IMR-90 (cell line): ENCODE data around the gene LPA. TPM values are rescaled to one million over a fixed set of nuclear protein-coding genes. Genes with fewer than 3 reads are reported as not detected.
"Not testable (repeated sequence)": the region's sequence is repeated elsewhere in the genome, so short reads cannot be mapped to it uniquely, and the experiment has no call there.

Experiments
- ATAC-seq: fragments of 200-7000 bp; cut with Tn5 transposase; 2 replicates; pipeline ENCODE4 v1.9.1; 2020; ENCODE audit warnings: low read depth, mild to moderate bottlenecking, moderate library complexity
- BruUV-seq: library from RNA; stranded (reverse); fragments of 400-500 nt; replicated peaks from 2 replicates; lab custom pipeline; 2021; lab: Mats Ljungman, UMichigan
- CTCF ChIA-PET: fragments of 300-600 bp; formaldehyde crosslinking; extraction: SDS; loops from one replicate; lab custom pipeline; 2021; ENCODE audit warnings: antibody characterized with exemption; lab: Yijun Ruan, JAX
- POLR2A ChIA-PET: fragments of 300-600 bp; sonication (Branson Sonifier 250); formaldehyde crosslinking; loops from one replicate; lab custom pipeline; 2022; ENCODE audit warnings: antibody characterized with exemption; ENCODE audit not compliant: unreplicated experiment; lab: Charles Lee
- DNase-seq: peaks from one replicate; pipeline ENCODE4 v3.0.0; 2013
- H2AFZ ChIP-seq: replicated peaks from 2 replicates; pipeline ENCODE3; 2013; ENCODE audit warnings: low read length, mild to moderate bottlenecking; ENCODE audit not compliant: poor library complexity
- H2AK5ac ChIP-seq: 2 replicates; pipeline ENCODE4 v1.6.1; 2013; ENCODE audit warnings: low read depth, low read length, inconsistent platforms
- H2AK9ac ChIP-seq: replicated peaks from 2 replicates; pipeline ENCODE3; 2013; ENCODE audit warnings: mild to moderate bottlenecking, low read depth, low read length, moderate library complexity; ENCODE audit not compliant: poor library complexity
- H2BK120ac ChIP-seq: 2 replicates; pipeline ENCODE4 v1.6.1; 2013; ENCODE audit warnings: low read depth, low read length, inconsistent platforms
- H2BK15ac ChIP-seq: 3 replicates; pipeline ENCODE4 v1.6.1; 2013; ENCODE audit warnings: low read depth, low read length, inconsistent platforms
- H2BK20ac ChIP-seq: 2 replicates; pipeline ENCODE4 v1.6.1; 2013; ENCODE audit warnings: low read depth, mild to moderate bottlenecking, inconsistent platforms, low read length, moderate library complexity
- H2BK5ac ChIP-seq: 2 replicates; pipeline ENCODE4 v1.6.1; 2013; ENCODE audit warnings: mild to moderate bottlenecking, low read depth, low read length, inconsistent platforms; ENCODE audit not compliant: poor library complexity, severe bottlenecking
- H3K14ac ChIP-seq: replicated peaks from 2 replicates; pipeline ENCODE4 v1.6.1; 2013; ENCODE audit warnings: low read depth, low read length, inconsistent platforms
- H3K18ac ChIP-seq: 2 replicates; pipeline ENCODE4 v1.6.1; 2013; ENCODE audit warnings: low read depth, low read length, control low read depth
- H3K23ac ChIP-seq: 2 replicates; pipeline ENCODE4 v1.6.1; 2013; ENCODE audit warnings: low read depth, low read length, inconsistent platforms
- H3K27ac ChIP-seq: 2 replicates; pipeline ENCODE4 v1.5.1; 2013; ENCODE audit warnings: mild to moderate bottlenecking, control low read depth, low read length; ENCODE audit not compliant: insufficient read depth
- H3K27me3 ChIP-seq: 2 replicates; pipeline ENCODE4 v1.6.1; 2013; ENCODE audit warnings: low read length; ENCODE audit not compliant: control insufficient read depth, insufficient read depth
- H3K36me3 ChIP-seq: 2 replicates; pipeline ENCODE4 v1.6.1; 2013; ENCODE audit warnings: low read length, mixed read lengths; ENCODE audit not compliant: control insufficient read depth, insufficient read depth
- H3K4ac ChIP-seq: 2 replicates; pipeline ENCODE4 v1.6.1; 2013; ENCODE audit warnings: low read depth, low read length, inconsistent platforms
- H3K4me1 ChIP-seq: 2 replicates; pipeline ENCODE4 v1.6.1; 2013; ENCODE audit warnings: low read length, mixed read lengths; ENCODE audit not compliant: control insufficient read depth, insufficient read depth
- H3K4me2 ChIP-seq: 2 replicates; pipeline ENCODE4 v1.6.1; 2013; ENCODE audit warnings: low read depth, mild to moderate bottlenecking, control low read depth, low read length, moderate library complexity
- H3K4me3 ChIP-seq: 2 replicates; pipeline ENCODE4 v1.5.1; 2013; ENCODE audit warnings: low read depth, mild to moderate bottlenecking, control low read depth, low read length, moderate library complexity; ENCODE audit not compliant: insufficient read depth
- H3K56ac ChIP-seq: 2 replicates; pipeline ENCODE4 v1.6.1; 2013; ENCODE audit warnings: low read length, inconsistent platforms; ENCODE audit not compliant: insufficient read depth; ENCODE audit errors: extremely low read depth
- H3K79me1 ChIP-seq, 2 experiments: 2 replicates each; pipeline ENCODE4 v1.6.1; 2013; ENCODE audit warnings: low read length in 2 of 2, inconsistent platforms in 1 of 2, low read depth in 1 of 2
- H3K9ac ChIP-seq: 2 replicates; pipeline ENCODE4 v1.6.1; 2013; ENCODE audit warnings: low read depth, low read length, control low read depth
- H3K9me1 ChIP-seq: 2 replicates; pipeline ENCODE4 v1.6.1; 2013; ENCODE audit warnings: low read length, inconsistent platforms; ENCODE audit not compliant: insufficient read depth
- H3K9me3 ChIP-seq: 2 replicates; pipeline ENCODE4 v1.6.1; 2013; ENCODE audit warnings: low read length; ENCODE audit not compliant: control insufficient read depth, insufficient read depth
- H4K20me1 ChIP-seq: 2 replicates; pipeline ENCODE4 v1.6.1; 2013; ENCODE audit warnings: low read length, inconsistent platforms; ENCODE audit not compliant: insufficient read depth
- H4K5ac ChIP-seq: 2 replicates; pipeline ENCODE4 v1.6.1; 2013; ENCODE audit warnings: mild to moderate bottlenecking, low read depth, low read length, control low read depth
- H4K8ac ChIP-seq, 2 experiments: 2 replicates each; pipeline ENCODE4 v1.6.1; 2013; ENCODE audit warnings: low read depth in 2 of 2, low read length in 2 of 2, control low read depth in 1 of 2, inconsistent platforms in 1 of 2
- H4K91ac ChIP-seq: 2 replicates; pipeline ENCODE4 v1.6.1; 2013; ENCODE audit warnings: low read depth, low read length, inconsistent platforms; ENCODE audit not compliant: insufficient read depth
- WGBS, 2 experiments: methylation state at CpG; one replicate each; pipeline versions ENCODE4 v1.1.5 to v1.1.7; 2013; ENCODE audit warnings: missing lambda C conversion rate in 2 of 2; ENCODE audit not compliant: insufficient read length in 1 of 2; ENCODE audit errors: extremely low coverage in 2 of 2; 5-methylcytosine and 5-hydroxymethylcytosine counted together
- dilution Hi-C: fragments of 300-500 bp; cut with HindIII; formaldehyde crosslinking; loops from one replicate; pipeline ENCODE4 v1.14.3; 2018; ENCODE audit warnings: low sequenced_read_pairs; ENCODE audit not compliant: unreplicated experiment
- in situ Hi-C: fragments of 300-500 bp; cut with MboI; formaldehyde crosslinking; loops from 3 replicates; pipeline ENCODE4 v1.14.3; 2019; ENCODE audit warnings: low sequenced_read_pairs, inconsistent platforms, mixed read lengths
- intact Hi-C: fragments of 100-400 bp; cut with micrococcal nuclease; formaldehyde crosslinking; loops from 2 replicates; pipeline ENCODE4 v1.10.0; 2022
- polyA plus RNA-seq, 3 experiments: library from polyadenylated mRNA; depleted of rRNA; stranded (reverse); fragments of >200 nt; gene quantifications; 2 replicates each; pipeline ENCODE4 v1.2.3, GENCODE V29; 2012; ENCODE audit warnings: low replicate concordance in 1 of 3
- total RNA-seq: library from RNA; depleted of rRNA; stranded (reverse); fragments of >200 nt; gene quantifications from 2 replicates; pipeline ENCODE4 v1.2.3, GENCODE V29; 2012

Gene LPA
- total and polyA plus RNA-seq, 2 of the 4 experiments (the other 2 are of a cell fraction), result not detected

DNA sequence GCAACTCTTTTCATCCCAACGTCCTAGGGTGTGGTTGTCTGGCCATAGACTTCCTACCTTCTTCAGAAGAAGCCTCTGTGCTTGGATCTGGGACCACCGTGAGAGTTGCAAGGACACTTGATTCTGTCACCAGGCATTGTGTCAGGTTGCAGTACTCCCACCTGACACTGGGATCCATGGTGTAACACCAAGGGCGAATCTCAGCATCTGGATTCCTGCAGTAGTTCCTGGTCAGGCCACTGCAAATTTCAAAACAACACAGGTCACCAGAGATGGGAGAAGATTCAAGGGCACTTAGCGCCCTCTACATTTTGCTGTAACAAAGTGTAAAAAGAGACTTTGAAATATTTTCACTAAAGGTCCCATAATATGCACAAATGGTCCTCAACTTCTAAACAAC, 68.8 kb downstream of the LPA start:
- H3K4me3 ChIP-seq, H2AFZ ChIP-seq, H4K8ac ChIP-seq, H2BK5ac ChIP-seq, H4K20me1 ChIP-seq, H3K27me3 ChIP-seq, H2AK5ac ChIP-seq, H3K14ac ChIP-seq, H3K4me1 ChIP-seq, H3K4me2 ChIP-seq, POLR2A ChIA-PET, DNase-seq, H4K5ac ChIP-seq, H3K9ac ChIP-seq, CTCF ChIA-PET, H2BK15ac ChIP-seq, H3K4ac ChIP-seq, ATAC-seq, intact Hi-C loops, BruUV-seq, H2BK20ac ChIP-seq, H3K9me1 ChIP-seq, H2AK9ac ChIP-seq, H3K27ac ChIP-seq, H3K36me3 ChIP-seq, dilution Hi-C loops, H4K91ac ChIP-seq, in situ Hi-C loops, H2BK120ac ChIP-seq, H3K79me1 ChIP-seq, H3K23ac ChIP-seq, H3K18ac ChIP-seq, H3K56ac ChIP-seq: not testable (repeated sequence)
- peaks cover 15% of the 10 kb centered on the region for H3K9me3 ChIP-seq
- no CpG with 5 or more reads among the region's 4 CpGs for WGBS, 2 experiments
